Measurements from ENCODE around the gene RTN4RL1. TPM values are rescaled to one million over a fixed set of nuclear protein-coding genes. Genes with fewer than 3 reads are reported as not detected.

RTN4RL1 gene
- total RNA-seq, 4 donors from 2014 or later, result 1.4 to 4.9 (median 1.9) TPM; not detected in 1

DNA sequence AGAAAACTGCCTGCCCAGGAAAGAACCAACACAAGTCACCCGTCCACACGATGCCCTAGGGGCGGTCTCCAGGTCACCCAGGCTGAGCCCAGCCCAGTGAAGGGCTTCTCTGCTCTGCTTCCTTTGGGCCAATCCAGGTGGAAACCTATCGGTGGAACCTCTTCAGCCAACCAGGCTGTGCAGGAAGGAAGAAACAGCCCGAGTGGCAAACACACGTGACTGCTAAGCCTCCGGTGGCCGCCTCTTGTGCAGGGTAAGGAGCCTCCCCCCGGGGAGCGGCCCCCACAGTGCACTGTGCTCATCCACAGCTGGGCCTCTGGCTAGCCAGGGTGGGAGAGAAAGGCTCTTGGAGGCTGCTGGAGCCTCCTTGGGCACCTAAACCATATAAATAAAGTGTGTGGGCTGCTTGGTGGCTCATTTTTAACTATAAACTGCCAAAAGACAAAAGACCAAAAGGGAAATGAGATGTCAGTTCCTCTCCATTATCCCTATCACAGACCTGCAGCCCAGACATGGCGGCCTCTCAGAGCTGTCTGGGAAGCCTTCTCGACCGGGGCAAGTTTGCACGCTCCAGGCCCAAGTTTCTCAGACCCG lies 2.4 kb downstream of the RTN4RL1 start:
- H3K4me1 ChIP-seq, result peaks cover 0 to 17% of the 10 kb centered on the region in 2 donors
- no peaks in the 10 kb centered on the region for H3K9me3 ChIP-seq
- no peak overlapping the region for H3K4me3 ChIP-seq
- DNase-seq, result no peak
- intact Hi-C loops (cut with DNase I; ENCODE audit: low total_unique reads), result loop anchor here (5.0 kb wide), 1 partner anchor 115 kb away; no protein-coding TSS in a partner anchor
- H3K27me3 ChIP-seq, result no peaks in the 10 kb centered on the region
- no peaks in the 10 kb centered on the region for H3K36me3 ChIP-seq
- H3K27ac ChIP-seq, result no peak overlapping the region
- TF ChIP-seq POLR2A (IDR thresholded peaks at IDR 0.05), result no peak
- TF ChIP-seq, protein P1, sequence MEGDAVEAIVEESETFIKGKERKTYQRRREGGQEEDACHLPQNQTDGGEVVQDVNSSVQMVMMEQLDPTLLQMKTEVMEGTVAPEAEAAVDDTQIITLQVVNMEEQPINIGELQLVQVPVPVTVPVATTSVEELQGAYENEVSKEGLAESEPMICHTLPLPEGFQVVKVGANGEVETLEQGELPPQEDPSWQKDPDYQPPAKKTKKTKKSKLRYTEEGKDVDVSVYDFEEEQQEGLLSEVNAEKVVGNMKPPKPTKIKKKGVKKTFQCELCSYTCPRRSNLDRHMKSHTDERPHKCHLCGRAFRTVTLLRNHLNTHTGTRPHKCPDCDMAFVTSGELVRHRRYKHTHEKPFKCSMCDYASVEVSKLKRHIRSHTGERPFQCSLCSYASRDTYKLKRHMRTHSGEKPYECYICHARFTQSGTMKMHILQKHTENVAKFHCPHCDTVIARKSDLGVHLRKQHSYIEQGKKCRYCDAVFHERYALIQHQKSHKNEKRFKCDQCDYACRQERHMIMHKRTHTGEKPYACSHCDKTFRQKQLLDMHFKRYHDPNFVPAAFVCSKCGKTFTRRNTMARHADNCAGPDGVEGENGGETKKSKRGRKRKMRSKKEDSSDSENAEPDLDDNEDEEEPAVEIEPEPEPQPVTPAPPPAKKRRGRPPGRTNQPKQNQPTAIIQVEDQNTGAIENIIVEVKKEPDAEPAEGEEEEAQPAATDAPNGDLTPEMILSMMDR (IDR thresholded peaks at IDR 0.05), result no peak

DNA sequence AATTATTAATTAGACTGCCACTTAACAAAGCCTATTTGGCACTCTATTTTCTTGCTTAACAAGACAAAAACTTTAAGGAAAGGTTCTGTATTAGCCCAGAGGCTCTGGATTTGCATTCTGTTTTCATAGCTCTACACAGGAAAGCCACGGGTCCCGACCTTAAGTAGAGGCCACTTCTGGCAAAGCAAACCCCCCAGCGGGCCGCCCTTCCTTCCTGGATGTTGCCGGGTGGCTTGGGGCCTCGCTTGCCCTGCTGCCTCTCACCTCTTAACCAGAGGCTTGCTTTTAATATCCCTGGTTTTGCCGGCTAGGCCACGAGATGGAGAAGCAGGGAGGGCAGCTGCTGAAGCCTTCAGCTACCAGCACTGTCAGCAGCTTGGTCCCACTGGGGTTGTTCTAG lies 4.4 kb downstream of the RTN4RL1 start:
- Histone ChIP-seq H3K4me1 (peaks cover 0 to 16% of the 10 kb centered on the region in 2 donors), H3K36me3 (no peaks in the 10 kb centered on the region), H3K27me3 (no peaks in the 10 kb centered on the region), H3K4me3 (no peak overlapping the region), H3K9me3 (no peaks in the 10 kb centered on the region), H3K27ac (no peak overlapping the region)
- no peak for DNase-seq
- intact Hi-C loops (cut with DNase I; ENCODE audit: low total_unique reads), result loop anchor here (5.0 kb wide), 1 partner anchor 113 kb away; no protein-coding TSS in a partner anchor
- no peak for TF ChIP-seq POLR2A (IDR thresholded peaks at IDR 0.05)
- TF ChIP-seq, protein P1 (IDR thresholded peaks at IDR 0.05), result no peak

- Histone ChIP-seq H3K27me3 (no peaks in the 10 kb centered on the region), H3K9me3 (no peaks in the 10 kb centered on the region), H3K4me1 (peaks cover 0 to 11% of the 10 kb centered on the region in 2 donors), H3K4me3 (no peak overlapping the region), H3K36me3 (no peaks in the 10 kb centered on the region), H3K27ac (no peak overlapping the region)
- TF ChIP-seq POLR2A (IDR thresholded peaks at IDR 0.05), result no peak
- TF ChIP-seq, protein P1 (IDR thresholded peaks at IDR 0.05), result no peak
- no peak for DNase-seq
- intact Hi-C loops (cut with DNase I; ENCODE audit: low total_unique reads), result loop anchor here (5.0 kb wide), 1 partner anchor 112 kb away; no protein-coding TSS in a partner anchor
Measured at GRCh38 chr17:2019723-2020122, 5.4 kb downstream of the RTN4RL1 start.

DNA sequence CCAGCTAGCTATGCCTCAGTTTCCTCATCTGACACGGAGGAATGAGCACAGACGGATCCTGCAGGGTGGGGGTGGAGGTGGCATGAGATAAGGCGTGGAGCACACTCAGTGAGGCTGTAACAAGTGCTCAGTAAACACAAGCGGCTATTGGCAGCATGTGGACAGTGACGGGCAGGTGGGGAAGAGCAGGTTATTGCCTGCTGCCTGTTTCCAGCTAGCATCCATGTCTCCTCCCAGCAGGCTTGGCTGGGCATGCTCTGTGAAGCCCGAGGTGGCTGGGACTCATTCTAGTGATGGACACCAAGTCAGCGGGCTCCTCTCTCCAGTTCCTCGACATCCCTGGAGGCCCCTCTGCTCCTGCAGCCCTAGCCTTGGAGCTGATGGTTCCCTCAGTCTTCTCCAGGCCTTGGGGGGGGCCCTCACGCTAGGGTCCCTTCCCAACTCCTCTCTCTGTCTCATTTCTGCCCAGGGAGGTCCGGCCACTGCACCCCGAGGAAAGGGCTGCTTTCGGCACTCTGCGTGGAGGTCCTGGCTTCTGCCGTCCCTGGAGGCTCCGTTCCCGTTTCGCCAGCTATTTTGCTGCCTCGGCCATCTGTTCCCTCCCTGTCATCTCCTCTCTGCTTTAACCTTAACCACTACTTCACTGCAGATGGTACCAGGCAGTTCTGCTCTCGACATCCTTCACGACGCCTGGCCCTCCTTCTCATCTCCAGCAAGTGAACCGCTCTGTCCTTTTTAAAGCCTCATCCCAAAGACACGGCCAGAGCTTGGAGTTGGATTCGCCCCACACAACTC lies 6.2 kb downstream of the RTN4RL1 start:
- DNase-seq, result no peak

More for the DNA sequence above, 6.2 kb downstream of the RTN4RL1 start:
- Histone ChIP-seq H3K27ac (no peak overlapping the region), H3K9me3 (no peaks in the 10 kb centered on the region), H3K27me3 (no peaks in the 10 kb centered on the region), H3K4me3 (no peak overlapping the region), H3K36me3 (no peaks in the 10 kb centered on the region), H3K4me1 (peaks cover 0 to 4% of the 10 kb centered on the region in 2 donors)
- TF ChIP-seq, protein P1 (IDR thresholded peaks at IDR 0.05), result no peak
- TF ChIP-seq POLR2A (IDR thresholded peaks at IDR 0.05), result no peak
- intact Hi-C loops (cut with DNase I; ENCODE audit: low total_unique reads), result no loop called here
